Thyroid gland (tissue), 4 donors: ENCODE measurements around the gene P2RX1. TPM values are rescaled to one million over a fixed set of nuclear protein-coding genes. Genes with fewer than 3 reads are reported as not detected.

ENCODE experiments used
- DNase-seq, 2 donors: peaks; one replicate each; pipeline ENCODE4 v3.0.0-alpha.2; 2019
- H3K27ac ChIP-seq, 3 donors: fragments of 200-600 bp; sonication (generic); 1 replicate in 2 of 3; 2 replicates in 1 of 3; pipeline ENCODE4 v1.5.1; 2016 to 2019; ENCODE audit warnings: mild to moderate bottlenecking in 1 of 3, moderate library complexity in 1 of 3
- H3K27me3 ChIP-seq: fragments of 200-600 bp; sonication (generic); one replicate; pipeline ENCODE4 v1.5.1; 2019
- H3K36me3 ChIP-seq, 2 donors: fragments of 200-600 bp; sonication (generic); one replicate each; pipeline ENCODE4 v1.5.1; 2016 to 2019
- H3K4me1 ChIP-seq, 2 donors: fragments of 200-600 bp; sonication (generic); one replicate each; pipeline ENCODE4 v1.5.1; 2017 to 2019
- H3K4me3 ChIP-seq, 3 donors: fragments of 200-600 bp; sonication (generic); replicated peaks in 1 of 3; 1 replicate in 2 of 3; 2 replicates in 1 of 3; pipeline ENCODE4 v1.5.1; 2016; ENCODE audit warnings: mild to moderate bottlenecking in 1 of 3
- H3K9me3 ChIP-seq: fragments of 200-600 bp; sonication (generic); one replicate; pipeline ENCODE4 v1.5.1; 2017
- CTCF ChIP-seq, 6 experiments: fragments of 200-600 bp in 3 of 6; fragments of 450-650 bp in 3 of 6; sonication (generic) in 3 of 6; IDR thresholded peaks; one replicate each; pipeline ENCODE4 v1.5.1; 2016 to 2019; ENCODE audit warnings: antibody characterized with exemption in 6 of 6, mild to moderate bottlenecking in 2 of 6, inconsistent platforms in 1 of 6, moderate library complexity in 1 of 6
- POLR2A ChIP-seq, 2 donors: fragments of 450-650 bp; IDR thresholded peaks; one replicate each; pipeline ENCODE4 v1.6.1; 2017; ENCODE audit warnings: antibody characterized with exemption in 2 of 2, mild to moderate bottlenecking in 2 of 2, moderate library complexity in 1 of 2
- WGBS, 2 donors: methylation state at CpG; one replicate each; pipeline ENCODE4 v1.1.5; 2017; 5-methylcytosine and 5-hydroxymethylcytosine counted together
- intact Hi-C: fragments of 100-400 bp; cut with DNase I; formaldehyde crosslinking; loops from one replicate; pipeline ENCODE4 v1.15.1; 2023
- total RNA-seq, 4 donors: library from RNA; depleted of rRNA; stranded (reverse); fragments of >200 nt; gene quantifications; one replicate each; pipeline ENCODE4 v1.2.3, GENCODE V29; 2016

The P2RX1 gene
- total RNA-seq, 4 donors from 2014 or later, result 0.11 to 0.54 (median 0.21) TPM; not detected in 1

- WGBS, 2 donors, result 58 to 68% methylated on average over 8 of the region's 17 CpGs
- intact Hi-C loops, result loop anchor here (5.0 kb wide), 1 partner anchor 51 kb away; no protein-coding TSS in a partner anchor
- peaks cover 0 to 13% of the 10 kb centered on the region in 2 donors for H3K4me1 ChIP-seq
- TF ChIP-seq POLR2A (IDR thresholded peaks at IDR 0.05) (no peak), CTCF (IDR thresholded peaks at IDR 0.05) (peak; percentile 83 to 98 (median 94))
- peak; percentile 73 to 75 for DNase-seq
- no peaks in the 10 kb centered on the region for H3K27me3 ChIP-seq
- H3K36me3 ChIP-seq, result no peaks in the 10 kb centered on the region
- H3K4me3 ChIP-seq, result no peak overlapping the region
- no peaks in the 10 kb centered on the region for H3K9me3 ChIP-seq
- H3K27ac ChIP-seq, result no peak overlapping the region
Measured at GRCh38 chr17:3913531-3914311, 2.5 kb downstream of the P2RX1 start.

GRCh38 chr17:3912827-3913226, 3.4 kb downstream of the P2RX1 start:
- intact Hi-C loops, result loop anchor here (5.0 kb wide), 1 partner anchor 51 kb away; no protein-coding TSS in a partner anchor
- peaks cover 0 to 13% of the 10 kb centered on the region in 2 donors for H3K4me1 ChIP-seq
- WGBS, 2 donors, result 95 to 100% methylated on average over 2 of the region's 2 CpGs
- no peaks in the 10 kb centered on the region for H3K36me3 ChIP-seq
- no peak for DNase-seq
- no peak overlapping the region for H3K27ac ChIP-seq
- no peaks in the 10 kb centered on the region for H3K27me3 ChIP-seq
- no peak overlapping the region for H3K4me3 ChIP-seq
- no peaks in the 10 kb centered on the region for H3K9me3 ChIP-seq
- TF ChIP-seq CTCF (IDR thresholded peaks at IDR 0.05) (no peak), POLR2A (IDR thresholded peaks at IDR 0.05) (no peak)

- Histone ChIP-seq H3K4me3 (no peak overlapping the region), H3K27me3 (no peaks in the 10 kb centered on the region), H3K9me3 (no peaks in the 10 kb centered on the region), H3K36me3 (no peaks in the 10 kb centered on the region), H3K4me1 (no peaks in the 10 kb centered on the region), H3K27ac (no peak overlapping the region)
- intact Hi-C loops, result loop anchor here (5.0 kb wide), 1 partner anchor 49 kb away; no protein-coding TSS in a partner anchor
- WGBS, 2 donors, result 70 to 74% methylated on average over 30 of the region's 30 CpGs
- TF ChIP-seq CTCF (IDR thresholded peaks at IDR 0.05) (no peak), POLR2A (IDR thresholded peaks at IDR 0.05) (no peak)
- no peak for DNase-seq
Measured at GRCh38 chr17:3911271-3912053, 4.8 kb downstream of the P2RX1 start.

- no peaks in the 10 kb centered on the region for H3K4me1 ChIP-seq
- H3K4me3 ChIP-seq, result no peak overlapping the region
- 83 to 89% methylated on average over 11 of the region's 11 CpGs for WGBS, 2 donors
- intact Hi-C loops, result loop anchor here (5.0 kb wide), 1 partner anchor 48 kb away; no protein-coding TSS in a partner anchor
- no peaks in the 10 kb centered on the region for H3K36me3 ChIP-seq
- H3K27ac ChIP-seq, result no peak overlapping the region
- no peak for TF ChIP-seq CTCF (IDR thresholded peaks at IDR 0.05)
- TF ChIP-seq POLR2A (IDR thresholded peaks at IDR 0.05), result no peak
- H3K27me3 ChIP-seq, result no peaks in the 10 kb centered on the region
- no peaks in the 10 kb centered on the region for H3K9me3 ChIP-seq
- DNase-seq, result no peak
Measured at GRCh38 chr17:3910420-3911270, 5.6 kb downstream of the P2RX1 start.
